BE2C (cell line): ENCODE measurements around the gene TMEM63B.

ENCODE experiments used
- DNase-seq: peaks from one replicate; pipeline ENCODE4 v3.0.0-alpha.2; 2020
- H3K27me3 ChIP-seq: fragments of 250-450 bp; sonication (Bioruptor Pico); 2 replicates; pipeline ENCODE4 v1.5.1; 2020; ENCODE audit warnings: mild to moderate bottlenecking
- H3K36me3 ChIP-seq: fragments of 250-450 bp; sonication (Bioruptor Pico); 2 replicates; pipeline ENCODE4 v1.5.1; 2020; ENCODE audit warnings: mild to moderate bottlenecking
- H3K4me1 ChIP-seq: fragments of 250-450 bp; sonication (Bioruptor Pico); 2 replicates; pipeline ENCODE4 v1.5.1; 2020
- H3K4me3 ChIP-seq: 2 replicates; pipeline ENCODE4 v1.5.1; 2011; ENCODE audit warnings: low read depth, low read length
- H3K9me3 ChIP-seq: fragments of 250-450 bp; sonication (Bioruptor Pico); 2 replicates; pipeline ENCODE4 v1.5.1; 2020
- CTCF ChIP-seq: IDR thresholded peaks from 2 replicates; pipeline ENCODE4 v1.5.1; 2012; ENCODE audit warnings: mild to moderate bottlenecking, low read depth, low read length

Gene TMEM63B

GRCh38 chr6:44166591-44167184 is 39.3 kb downstream of the TMEM63B start:
- Histone ChIP-seq H3K4me3 (no peak overlapping the region), H3K4me1 (peaks cover 5% of the 10 kb centered on the region), H3K9me3 (no peaks in the 10 kb centered on the region), H3K36me3 (no peaks in the 10 kb centered on the region), H3K27me3 (no peaks in the 10 kb centered on the region)
- no peak for DNase-seq
- no peak for TF ChIP-seq CTCF

GRCh38 chr6:44167567-44167966 is 40.2 kb downstream of the TMEM63B start:
- no peak for DNase-seq
- Histone ChIP-seq H3K9me3 (no peaks in the 10 kb centered on the region), H3K4me1 (no peaks in the 10 kb centered on the region), H3K36me3 (no peaks in the 10 kb centered on the region), H3K4me3 (no peak overlapping the region), H3K27me3 (no peaks in the 10 kb centered on the region)
- no peak for TF ChIP-seq CTCF

GRCh38 chr6:44169154-44169553 is 41.8 kb downstream of the TMEM63B start:
- TF ChIP-seq CTCF, result no peak
- Histone ChIP-seq H3K4me1 (no peaks in the 10 kb centered on the region), H3K4me3 (no peak overlapping the region), H3K36me3 (no peaks in the 10 kb centered on the region), H3K9me3 (no peaks in the 10 kb centered on the region), H3K27me3 (no peaks in the 10 kb centered on the region)
- no peak for DNase-seq

- Histone ChIP-seq H3K27me3 (no peaks in the 10 kb centered on the region), H3K36me3 (no peaks in the 10 kb centered on the region), H3K4me3 (no peak overlapping the region), H3K9me3 (no peaks in the 10 kb centered on the region), H3K4me1 (no peaks in the 10 kb centered on the region)
- DNase-seq, result no peak
- no peak for TF ChIP-seq CTCF
Measured at GRCh38 chr6:44169886-44170570, 42.7 kb downstream of the TMEM63B start.

GRCh38 chr6:44171899-44172546 is 44.7 kb downstream of the TMEM63B start:
- H3K4me3 ChIP-seq, result no peak overlapping the region
- no peaks in the 10 kb centered on the region for H3K27me3 ChIP-seq
- H3K36me3 ChIP-seq, result no peaks in the 10 kb centered on the region
- no peaks in the 10 kb centered on the region for H3K4me1 ChIP-seq
- no peaks in the 10 kb centered on the region for H3K9me3 ChIP-seq
- no peak for TF ChIP-seq CTCF
- DNase-seq, result no peak
